Tibial artery (tissue), 4 donors: ENCODE measurements around the gene TEX48.

Experiments used
- DNase-seq, 2 donors: peaks; one replicate each; pipeline ENCODE4 v3.0.0-alpha.2; 2019
- H3K27ac ChIP-seq, 2 donors: fragments of 200-600 bp; sonication (generic) in 1 of 2; 1 replicate in 1 of 2; 2 replicates in 1 of 2; pipeline ENCODE4 v1.5.1; 2018 to 2019; ENCODE audit warnings: mild to moderate bottlenecking in 1 of 2
- H3K27me3 ChIP-seq, 2 donors: fragments of 200-600 bp; sonication (generic) in 1 of 2; one replicate each; pipeline versions ENCODE4 v1.5.1 to v1.6.0; 2016 to 2019
- H3K36me3 ChIP-seq, 3 donors: fragments of 200-600 bp; sonication (generic) in 2 of 3; one replicate each; pipeline ENCODE4 v1.5.1; 2016 to 2019; ENCODE audit warnings: mild to moderate bottlenecking in 2 of 3
- H3K4me1 ChIP-seq, 4 donors: fragments of 200-600 bp; sonication (generic) in 2 of 4; 1 replicate in 3 of 4; 2 replicates in 1 of 4; pipeline ENCODE4 v1.5.1; 2016 to 2019
- H3K4me3 ChIP-seq, 2 donors: fragments of 200-600 bp; sonication (generic) in 1 of 2; 1 replicate in 1 of 2; 2 replicates in 1 of 2; pipeline ENCODE4 v1.5.1; 2018 to 2019; ENCODE audit warnings: mild to moderate bottlenecking in 2 of 2
- H3K9me3 ChIP-seq, 3 donors: fragments of 200-600 bp; sonication (generic) in 1 of 3; one replicate each; pipeline ENCODE4 v1.5.1; 2016 to 2019
- CTCF ChIP-seq, 2 experiments: fragments of 200-600 bp in 1 of 2; fragments of 450-650 bp in 1 of 2; IDR thresholded peaks; one replicate each; pipeline ENCODE4 v1.5.1; 2017 to 2019; ENCODE audit warnings: antibody characterized with exemption in 2 of 2, mild to moderate bottlenecking in 1 of 2, moderate library complexity in 1 of 2
- intact Hi-C: fragments of 100-400 bp; cut with DNase I; formaldehyde crosslinking; loops from one replicate; pipeline ENCODE4 v1.15.0; 2023; ENCODE audit warnings: low total_unique reads

TEX48 gene

DNA sequence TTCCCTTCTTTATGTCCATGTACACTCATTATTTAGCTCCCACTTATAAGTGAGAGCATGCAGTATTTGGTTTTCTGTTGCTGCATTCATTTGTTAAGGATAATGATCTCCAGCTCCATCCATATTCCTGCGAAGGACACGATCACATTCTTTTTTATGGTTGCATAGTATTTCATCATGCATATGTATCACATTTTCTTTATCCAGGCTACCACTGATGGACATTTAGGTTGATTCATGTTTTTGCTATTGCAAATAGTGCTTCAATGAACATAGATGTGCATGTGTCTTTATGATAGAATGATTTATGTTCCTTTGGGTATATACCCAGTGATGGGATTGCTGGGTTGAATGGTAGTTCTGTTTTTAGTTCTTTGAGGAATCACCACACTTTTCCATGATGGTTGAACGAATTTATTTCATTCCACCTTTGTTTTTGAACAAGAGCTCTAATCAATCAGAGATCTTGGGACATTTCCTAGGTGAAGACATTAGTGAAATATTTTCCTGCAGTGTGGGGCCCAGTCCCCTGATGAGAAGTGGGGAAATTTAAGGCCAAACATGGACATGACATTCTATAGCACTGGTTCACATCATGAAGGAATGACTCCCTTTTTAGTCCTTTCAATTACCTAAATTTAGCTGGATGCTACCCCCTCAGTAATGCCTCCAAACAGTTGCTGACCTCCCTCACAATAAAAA, 7.1 kb upstream of the TEX48 start:
- TF ChIP-seq CTCF (IDR thresholded peaks at IDR 0.05) = no peak
- Histone ChIP-seq H3K27ac (no peak overlapping the region), H3K36me3 (no peaks in the 10 kb centered on the region), H3K4me1 (no peaks in the 10 kb centered on the region), H3K4me3 (no peak overlapping the region), H3K27me3 (no peaks in the 10 kb centered on the region), H3K9me3 (no peaks in the 10 kb centered on the region)
- DNase-seq = no peak
- intact Hi-C loops = no loop called here

DNA sequence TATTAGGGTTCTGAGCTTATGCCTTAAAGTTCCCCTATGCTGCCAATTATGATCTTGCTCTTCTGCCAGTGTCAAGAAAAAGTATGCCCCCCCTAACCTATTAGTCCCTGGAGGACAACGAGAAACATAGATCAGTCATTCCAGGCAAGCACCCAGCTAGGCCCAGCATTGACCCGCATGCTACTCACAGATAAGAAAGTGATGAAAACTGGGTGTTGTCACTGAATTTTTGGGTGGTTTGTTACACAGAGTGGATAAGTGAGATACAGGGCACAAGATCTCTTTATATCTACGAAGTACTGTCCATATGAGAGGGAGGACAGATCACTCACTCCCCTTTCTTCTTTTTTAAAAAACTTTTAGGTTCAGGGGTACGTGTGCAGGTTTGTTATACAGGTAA, 6.4 kb upstream of the TEX48 start:
- no peaks in the 10 kb centered on the region for H3K9me3 ChIP-seq
- H3K36me3 ChIP-seq = no peaks in the 10 kb centered on the region
- no peaks in the 10 kb centered on the region for H3K27me3 ChIP-seq
- no peak for DNase-seq
- no peak for TF ChIP-seq CTCF (IDR thresholded peaks at IDR 0.05)
- intact Hi-C loops = no loop called here
- no peak overlapping the region for H3K4me3 ChIP-seq
- H3K4me1 ChIP-seq = no peaks in the 10 kb centered on the region
- no peak overlapping the region for H3K27ac ChIP-seq

DNA sequence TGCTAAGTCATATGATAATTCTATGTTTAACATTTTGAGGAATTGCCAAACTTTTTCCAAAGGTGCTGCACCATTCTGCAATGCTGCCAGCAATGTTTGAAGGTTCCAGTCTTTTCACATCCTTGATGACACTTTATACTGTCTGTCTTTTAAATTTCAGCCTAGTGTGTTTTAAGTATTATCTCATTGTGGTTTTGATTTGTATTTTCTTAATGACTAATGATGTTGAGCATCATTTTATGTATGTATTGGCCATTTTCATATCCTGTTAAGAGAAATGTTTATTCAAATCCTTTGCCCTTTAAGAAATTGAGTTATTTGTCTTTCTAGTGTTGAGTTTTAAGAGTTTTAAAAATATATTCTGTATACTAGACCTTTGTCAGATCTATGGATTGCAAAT, 5.0 kb upstream of the TEX48 start:
- H3K4me3 ChIP-seq = no peak overlapping the region
- no peaks in the 10 kb centered on the region for H3K9me3 ChIP-seq
- no peaks in the 10 kb centered on the region for H3K36me3 ChIP-seq
- intact Hi-C loops = no loop called here
- no peaks in the 10 kb centered on the region for H3K4me1 ChIP-seq
- no peak overlapping the region for H3K27ac ChIP-seq
- no peak for DNase-seq
- H3K27me3 ChIP-seq = no peaks in the 10 kb centered on the region
- no peak for TF ChIP-seq CTCF (IDR thresholded peaks at IDR 0.05)

- no peak for TF ChIP-seq CTCF (IDR thresholded peaks at IDR 0.05)
- H3K27me3 ChIP-seq = no peaks in the 10 kb centered on the region
- H3K4me1 ChIP-seq = no peaks in the 10 kb centered on the region
- DNase-seq = no peak
- no peaks in the 10 kb centered on the region for H3K36me3 ChIP-seq
- H3K27ac ChIP-seq = no peak overlapping the region
- intact Hi-C loops = no loop called here
- no peak overlapping the region for H3K4me3 ChIP-seq
- no peaks in the 10 kb centered on the region for H3K9me3 ChIP-seq
Observed at GRCh38 chr9:114685951-114686350, 4.0 kb upstream of the TEX48 start.

DNA sequence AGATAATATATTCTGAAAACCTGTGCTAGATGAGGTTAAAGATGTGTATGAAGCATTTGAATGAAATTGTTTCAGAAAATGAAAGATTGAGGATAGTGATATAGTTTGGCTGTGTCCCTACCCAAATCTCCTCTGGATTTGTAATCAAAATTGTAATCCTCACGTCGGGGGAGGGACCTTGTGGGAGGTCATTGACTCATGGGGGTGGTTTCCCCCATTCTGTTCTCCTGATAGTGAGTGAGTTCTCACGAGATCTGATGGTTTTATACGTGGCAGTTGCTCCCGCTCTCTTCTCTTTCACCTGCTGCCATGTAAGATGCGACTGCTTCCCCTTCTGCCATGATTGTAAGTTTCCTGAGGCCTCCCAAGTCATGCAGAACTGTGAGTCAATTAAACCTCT, 2.0 kb upstream of the TEX48 start:
- Histone ChIP-seq H3K4me1 (no peaks in the 10 kb centered on the region), H3K27ac (no peak overlapping the region), H3K36me3 (no peaks in the 10 kb centered on the region), H3K9me3 (no peaks in the 10 kb centered on the region), H3K27me3 (no peaks in the 10 kb centered on the region), H3K4me3 (no peak overlapping the region)
- no peak for TF ChIP-seq CTCF (IDR thresholded peaks at IDR 0.05)
- intact Hi-C loops = no loop called here
- no peak for DNase-seq

DNA sequence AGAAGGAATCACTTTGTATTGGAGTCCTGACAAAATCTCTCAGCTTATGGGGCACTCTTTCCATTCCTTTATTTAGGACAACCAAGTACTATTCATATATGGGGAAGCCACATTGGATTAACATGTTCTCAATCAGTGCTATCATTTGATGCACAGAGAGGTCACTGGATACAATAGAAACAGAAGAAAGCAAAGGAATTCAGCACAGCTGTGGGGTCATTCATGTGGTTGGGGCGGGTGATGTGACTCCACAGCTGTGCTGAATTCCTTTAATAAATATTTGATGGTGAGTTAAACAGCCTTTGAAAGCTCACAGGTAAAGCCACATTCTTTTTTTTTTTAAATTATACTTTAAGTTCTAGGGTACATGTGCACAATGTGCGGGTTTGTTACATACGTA, 854 bp upstream of the TEX48 start:
- Histone ChIP-seq H3K27me3 (no peaks in the 10 kb centered on the region), H3K4me1 (no peaks in the 10 kb centered on the region), H3K9me3 (no peaks in the 10 kb centered on the region), H3K4me3 (no peak overlapping the region), H3K27ac (no peak overlapping the region), H3K36me3 (no peaks in the 10 kb centered on the region)
- no peak for DNase-seq
- intact Hi-C loops = no loop called here
- TF ChIP-seq CTCF (IDR thresholded peaks at IDR 0.05) = no peak
